ENCODE measurements around the gene PODXL.

- TF ChIP-seq CTCF (tag by site-specific recombination; IDR thresholded peaks at IDR 0.05) (no peak), ZBTB8A (tag by site-specific recombination; IDR thresholded peaks at IDR 0.05) (no peak), ZNF274 (IDR thresholded peaks at IDR 0.05; ENCODE audit: low read length) (no peak), ZNF274 (tag by site-specific recombination; IDR thresholded peaks at IDR 0.05; ENCODE audit: borderline replicate concordance) (no peak), ZNF214 (tag by site-specific recombination; IDR thresholded peaks at IDR 0.05; ENCODE audit: borderline replicate concordance) (no peak), PBX3 (CRISPR knock-in tag; IDR thresholded peaks at IDR 0.05) (no peak), ZSCAN18 (tag by site-specific recombination; IDR thresholded peaks at IDR 0.05) (no peak), ZNF266 (tag by site-specific recombination; IDR thresholded peaks at IDR 0.05; ENCODE audit: low read depth) (no peak)
Measured at GRCh38 chr7:131482800-131483199, 73.6 kb downstream of the PODXL start.
